Measurements from ENCODE around the gene GLIPR1L2. TPM values are rescaled to one million over a fixed set of nuclear protein-coding genes. Genes with fewer than 3 reads are reported as not detected.

GLIPR1L2 gene
- total RNA-seq, 1 donor from 2014 or later = 0.25 TPM

GRCh38 chr12:75481013-75481705 lies 90.3 kb downstream of the GLIPR1L2 start:
- DNase-seq (ENCODE audit: low read depth) (no peak), FAIRE-seq (peak; percentile 41)
- no peaks in the 10 kb centered on the region for H3K9me3 Mint-ChIP-seq (ENCODE audit: unreplicated experiment)
- peak overlapping the region; percentile 93 for H3K27ac Mint-ChIP-seq (ENCODE audit: unreplicated experiment)
- peaks cover 30% of the 10 kb centered on the region for H3K4me1 Mint-ChIP-seq (ENCODE audit: low read depth, unreplicated experiment)
- Histone ChIP-seq H3K79me2 (ENCODE audit: insufficient read depth, low read length) (peaks cover 52% of the 10 kb centered on the region), H4K20me1 (ENCODE audit: insufficient read depth, low read length) (peaks cover 35% of the 10 kb centered on the region), H3K9me3 (ENCODE audit: insufficient read depth, low read depth, low read length) (no peaks in the 10 kb centered on the region), H3K4me1 (ENCODE audit: insufficient read depth, low read length) (peaks cover 31% of the 10 kb centered on the region), H3K36me3 (ENCODE audit: insufficient read depth, low read length) (peaks cover 14% of the 10 kb centered on the region), H3K27me3 (ENCODE audit: insufficient read depth, low read length) (no peaks in the 10 kb centered on the region), H3K4me2 (ENCODE audit: low read length) (peak overlapping the region; percentile 94), H3K9ac (ENCODE audit: low read length) (peak overlapping the region; percentile 90), H3K4me3 (ENCODE audit: insufficient read depth, low read depth, low read length) (peak overlapping the region; percentile 95), H3K27ac (ENCODE audit: low read depth, low read length) (peak overlapping the region; percentile 89), H2AFZ (ENCODE audit: low read depth, low read length) (no peak overlapping the region)
- peak overlapping the region; percentile 91 for H3K4me3 Mint-ChIP-seq (ENCODE audit: unreplicated experiment)
- no peaks in the 10 kb centered on the region for H3K27me3 Mint-ChIP-seq (ENCODE audit: low read depth, unreplicated experiment)
- TF ChIP-seq, protein P1, sequence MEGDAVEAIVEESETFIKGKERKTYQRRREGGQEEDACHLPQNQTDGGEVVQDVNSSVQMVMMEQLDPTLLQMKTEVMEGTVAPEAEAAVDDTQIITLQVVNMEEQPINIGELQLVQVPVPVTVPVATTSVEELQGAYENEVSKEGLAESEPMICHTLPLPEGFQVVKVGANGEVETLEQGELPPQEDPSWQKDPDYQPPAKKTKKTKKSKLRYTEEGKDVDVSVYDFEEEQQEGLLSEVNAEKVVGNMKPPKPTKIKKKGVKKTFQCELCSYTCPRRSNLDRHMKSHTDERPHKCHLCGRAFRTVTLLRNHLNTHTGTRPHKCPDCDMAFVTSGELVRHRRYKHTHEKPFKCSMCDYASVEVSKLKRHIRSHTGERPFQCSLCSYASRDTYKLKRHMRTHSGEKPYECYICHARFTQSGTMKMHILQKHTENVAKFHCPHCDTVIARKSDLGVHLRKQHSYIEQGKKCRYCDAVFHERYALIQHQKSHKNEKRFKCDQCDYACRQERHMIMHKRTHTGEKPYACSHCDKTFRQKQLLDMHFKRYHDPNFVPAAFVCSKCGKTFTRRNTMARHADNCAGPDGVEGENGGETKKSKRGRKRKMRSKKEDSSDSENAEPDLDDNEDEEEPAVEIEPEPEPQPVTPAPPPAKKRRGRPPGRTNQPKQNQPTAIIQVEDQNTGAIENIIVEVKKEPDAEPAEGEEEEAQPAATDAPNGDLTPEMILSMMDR (IDR thresholded peaks at IDR 0.05; ENCODE audit: insufficient read depth, low read depth, low read length) = no peak
- no peak for TF ChIP-seq EZH2 (IDR thresholded peaks at IDR 0.05; ENCODE audit: insufficient read depth, low read length)
- peaks cover 8% of the 10 kb centered on the region for H3K36me3 Mint-ChIP-seq (ENCODE audit: low read depth, unreplicated experiment)

- TF ChIP-seq EZH2 (IDR thresholded peaks at IDR 0.05; ENCODE audit: insufficient read depth, low read length) = no peak
- TF ChIP-seq, protein P1 (IDR thresholded peaks at IDR 0.05; ENCODE audit: insufficient read depth, low read depth, low read length) = no peak
- Histone ChIP-seq H3K9ac (ENCODE audit: low read length) (peak overlapping the region; percentile 90), H3K4me1 (ENCODE audit: insufficient read depth, low read length) (peaks cover 36% of the 10 kb centered on the region), H3K36me3 (ENCODE audit: insufficient read depth, low read length) (peaks cover 14% of the 10 kb centered on the region), H3K27ac (ENCODE audit: low read depth, low read length) (peak overlapping the region; percentile 89), H3K27me3 (ENCODE audit: insufficient read depth, low read length) (no peaks in the 10 kb centered on the region), H4K20me1 (ENCODE audit: insufficient read depth, low read length) (peaks cover 40% of the 10 kb centered on the region), H3K9me3 (ENCODE audit: insufficient read depth, low read depth, low read length) (no peaks in the 10 kb centered on the region), H3K4me2 (ENCODE audit: low read length) (peak overlapping the region; percentile 94), H2AFZ (ENCODE audit: low read depth, low read length) (no peak overlapping the region), H3K4me3 (ENCODE audit: insufficient read depth, low read depth, low read length) (peak overlapping the region; percentile 95), H3K79me2 (ENCODE audit: insufficient read depth, low read length) (peaks cover 59% of the 10 kb centered on the region)
- Mint-ChIP-seq H3K36me3 (ENCODE audit: low read depth, unreplicated experiment) (peaks cover 8% of the 10 kb centered on the region), H3K27ac (ENCODE audit: unreplicated experiment) (peak overlapping the region; percentile 93), H3K27me3 (ENCODE audit: low read depth, unreplicated experiment) (no peaks in the 10 kb centered on the region), H3K4me3 (ENCODE audit: unreplicated experiment) (peak overlapping the region; percentile 91), H3K4me1 (ENCODE audit: low read depth, unreplicated experiment) (peaks cover 35% of the 10 kb centered on the region), H3K9me3 (ENCODE audit: unreplicated experiment) (no peaks in the 10 kb centered on the region)
- peak; percentile 71 for DNase-seq (ENCODE audit: low read depth)
- FAIRE-seq = no peak
These were observed 90.9 kb downstream of the GLIPR1L2 start for GRCh38 chr12:75481774-75482173.

Other genes with a start within 250 kb of the GLIPR1L2 start
- not detected in 2 replicates for gene KCNC2, start 181.2 kb upstream of the GLIPR1L2 start, total RNA-seq
- 3.1 and 3.3 TPM in 2 replicates for gene CAPS2, start 60.8 kb upstream of the GLIPR1L2 start, total RNA-seq
- gene GLIPR1L1, start 56.4 kb upstream of the GLIPR1L2 start, total RNA-seq = not detected in 2 replicates
- gene GLIPR1, start 89.7 kb downstream of the GLIPR1L2 start, total RNA-seq = 220 and 232 TPM in 2 replicates
- 48.4 and 56.9 TPM in 2 replicates for gene KRR1, start 120.5 kb downstream of the GLIPR1L2 start, total RNA-seq

Data from astrocyte (in vitro differentiated cells and primary cell).